HG03469 (cell line): ENCODE measurements around the gene ERBB2.
"Not testable (repeated sequence)": the region's sequence is repeated elsewhere in the genome, so short reads cannot be mapped to it uniquely, and the experiment has no call there.

Experiments used
- ATAC-seq: cut with Tn5 transposase; IDR thresholded peaks from one replicate; pipeline ENCODE4 v1.9.1; 2021; ENCODE audit warnings: mild to moderate bottlenecking, moderate library complexity, moderate number of reproducible peaks; ENCODE audit not compliant: unreplicated experiment

ERBB2 gene

DNA sequence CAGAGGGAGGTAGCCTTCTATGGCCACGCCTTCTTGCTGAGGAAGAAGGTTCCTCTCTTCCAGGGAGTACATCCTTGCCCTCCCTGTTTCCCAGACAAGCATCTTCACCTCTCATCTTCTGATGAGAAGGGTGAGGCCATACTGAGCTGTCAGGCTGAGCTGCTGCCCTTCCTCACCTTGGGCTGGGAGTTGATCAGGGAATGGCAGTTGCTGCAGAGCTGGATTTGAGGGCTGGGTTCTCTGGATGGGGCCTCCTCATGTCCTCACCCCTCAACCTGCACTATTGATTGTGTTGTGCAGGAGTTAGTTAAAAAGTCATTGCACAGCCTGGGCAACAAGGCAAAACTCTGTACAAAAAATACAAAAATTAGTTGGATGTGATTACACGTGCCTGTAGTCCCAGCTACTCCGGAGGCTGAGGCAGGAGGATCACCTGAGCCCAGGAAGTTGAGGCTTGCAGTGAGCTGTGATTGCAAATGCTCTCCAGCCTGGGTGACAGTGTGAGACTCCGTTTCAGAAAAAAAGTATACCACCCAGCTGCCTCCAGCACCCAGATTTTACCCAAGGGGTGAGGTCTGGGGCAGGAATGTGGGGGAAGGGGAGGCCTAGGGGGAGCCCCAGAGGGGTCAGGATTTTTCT lies 2.0 kb downstream of the ERBB2 start:
- ATAC-seq, result no peak

- ATAC-seq, result no peak
These were observed 3.3 kb downstream of the ERBB2 start for GRCh38 chr17:39702901-39703893.

DNA sequence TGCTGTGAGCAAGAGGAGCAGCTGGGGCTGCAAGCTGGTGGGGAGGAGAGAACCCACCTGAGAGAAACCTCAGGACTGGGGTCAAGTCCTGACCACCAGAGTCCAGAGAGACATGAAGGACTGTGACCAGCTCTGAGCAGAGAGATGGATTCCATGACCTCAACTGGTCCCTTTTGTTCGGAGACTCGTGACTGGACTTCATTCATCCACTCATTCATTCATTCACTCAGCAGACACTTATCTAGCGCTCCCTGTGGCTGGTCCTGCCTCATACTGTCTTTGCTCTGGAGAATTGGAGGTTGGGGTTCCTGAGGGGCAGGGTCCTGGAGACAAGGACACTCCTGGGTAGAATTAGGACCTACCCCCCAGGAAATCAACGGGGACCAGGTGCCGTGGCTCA lies 4.0 kb downstream of the ERBB2 start:
- ATAC-seq, result no peak

GRCh38 chr17:39704821-39705551 lies 5.1 kb downstream of the ERBB2 start:
- no peak for ATAC-seq

DNA sequence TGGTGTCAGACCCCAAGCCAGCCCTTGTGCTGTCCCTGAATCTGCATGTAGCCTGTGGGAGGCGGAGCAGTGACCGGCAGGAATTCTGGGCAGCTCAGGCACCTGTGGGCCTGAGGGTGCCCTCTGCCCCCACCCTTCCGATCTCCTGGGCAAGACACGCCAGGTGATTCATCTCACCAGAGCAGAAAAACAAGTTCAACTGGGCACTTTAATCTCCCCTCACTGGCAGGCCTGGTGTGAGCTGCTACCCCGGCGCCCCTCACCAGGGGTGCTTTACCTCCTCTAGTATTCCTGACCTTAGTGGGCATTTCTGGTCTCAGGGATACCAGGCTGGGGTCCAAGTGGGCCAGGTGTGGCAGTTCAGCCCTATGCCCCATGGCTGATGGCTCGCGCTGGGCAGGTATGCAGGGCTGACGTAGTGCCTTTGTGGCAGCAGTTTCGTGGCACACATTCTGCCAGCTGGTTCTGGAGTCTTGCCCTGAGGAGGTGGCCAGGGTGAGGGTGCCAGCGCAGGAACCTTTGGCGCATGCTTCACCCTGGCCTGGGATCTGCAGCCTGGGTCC lies 6.0 kb downstream of the ERBB2 start:
- no peak for ATAC-seq

GRCh38 chr17:39706383-39706782 lies 6.5 kb downstream of the ERBB2 start:
- ATAC-seq, result no peak

DNA sequence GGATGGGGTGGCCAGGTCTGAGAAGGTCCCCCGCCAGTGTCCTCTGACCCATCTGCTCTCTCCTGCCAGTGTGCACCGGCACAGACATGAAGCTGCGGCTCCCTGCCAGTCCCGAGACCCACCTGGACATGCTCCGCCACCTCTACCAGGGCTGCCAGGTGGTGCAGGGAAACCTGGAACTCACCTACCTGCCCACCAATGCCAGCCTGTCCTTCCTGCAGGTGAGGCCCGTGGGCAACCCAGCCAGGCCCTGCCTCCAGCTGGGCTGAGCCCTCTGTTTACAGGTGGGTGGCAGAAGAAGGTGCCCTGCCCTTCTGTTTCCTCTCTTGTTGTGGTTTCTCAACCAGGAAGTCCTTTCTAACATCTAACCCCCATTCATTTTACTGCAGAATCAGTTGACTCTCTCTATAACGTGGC lies 7.1 kb downstream of the ERBB2 start:
- no peak for ATAC-seq

GRCh38 chr17:39709319-39709997 lies 9.6 kb downstream of the ERBB2 start:
- ATAC-seq, result no peak

- ATAC-seq, result no peak
These were observed 10.4 kb downstream of the ERBB2 start for GRCh38 chr17:39709998-39710964.

DNA sequence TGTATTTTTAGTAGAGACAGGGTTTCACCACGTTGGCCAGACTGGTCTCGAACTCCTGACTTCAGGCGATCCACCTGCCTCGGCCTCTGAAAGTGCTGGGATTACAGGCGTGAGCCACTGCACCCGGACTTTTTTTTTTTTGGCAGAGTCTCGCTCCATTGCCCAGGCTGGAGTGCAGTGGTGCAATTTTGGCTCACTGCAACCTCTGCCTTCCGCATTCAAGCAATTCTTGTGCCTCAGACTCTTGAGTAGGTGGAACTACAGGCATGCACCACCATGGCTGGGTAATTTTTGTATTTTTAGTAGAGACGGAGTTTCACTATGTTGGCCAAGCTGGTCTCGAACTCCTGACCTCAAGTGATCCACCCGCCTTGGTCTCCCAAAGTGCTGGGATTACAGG lies 11.2 kb downstream of the ERBB2 start:
- not testable (repeated sequence) for ATAC-seq

GRCh38 chr17:39711851-39712250 lies 12.0 kb downstream of the ERBB2 start:
- ATAC-seq, result no peak

DNA sequence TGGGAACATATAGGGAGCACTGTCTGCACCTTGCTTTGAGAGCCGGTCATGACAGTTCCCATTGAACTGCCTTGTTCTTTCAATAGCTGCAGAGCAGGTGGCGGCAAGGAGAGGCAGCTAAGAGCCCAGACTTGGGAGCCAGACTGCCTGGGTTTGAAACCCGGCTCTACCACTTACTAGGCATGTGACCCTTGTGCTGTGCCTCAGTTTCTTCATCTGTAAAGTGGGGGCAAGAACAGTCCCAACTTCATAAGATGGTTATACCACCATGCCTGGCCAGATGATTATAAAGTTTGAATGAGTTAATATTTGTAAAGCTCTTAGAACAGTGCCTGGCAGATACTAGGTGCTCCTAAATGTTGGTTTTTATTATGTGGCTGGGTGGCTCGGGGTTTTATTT lies 14.4 kb downstream of the ERBB2 start:
- ATAC-seq, result no peak

- no peak for ATAC-seq
These were observed 15.7 kb downstream of the ERBB2 start for GRCh38 chr17:39715375-39716072.

GRCh38 chr17:39716073-39716818 lies 16.4 kb downstream of the ERBB2 start:
- ATAC-seq, result no peak

GRCh38 chr17:39716879-39717536 lies 17.1 kb downstream of the ERBB2 start:
- ATAC-seq, result no peak

GRCh38 chr17:39717660-39718059 lies 17.8 kb downstream of the ERBB2 start:
- ATAC-seq, result no peak

DNA sequence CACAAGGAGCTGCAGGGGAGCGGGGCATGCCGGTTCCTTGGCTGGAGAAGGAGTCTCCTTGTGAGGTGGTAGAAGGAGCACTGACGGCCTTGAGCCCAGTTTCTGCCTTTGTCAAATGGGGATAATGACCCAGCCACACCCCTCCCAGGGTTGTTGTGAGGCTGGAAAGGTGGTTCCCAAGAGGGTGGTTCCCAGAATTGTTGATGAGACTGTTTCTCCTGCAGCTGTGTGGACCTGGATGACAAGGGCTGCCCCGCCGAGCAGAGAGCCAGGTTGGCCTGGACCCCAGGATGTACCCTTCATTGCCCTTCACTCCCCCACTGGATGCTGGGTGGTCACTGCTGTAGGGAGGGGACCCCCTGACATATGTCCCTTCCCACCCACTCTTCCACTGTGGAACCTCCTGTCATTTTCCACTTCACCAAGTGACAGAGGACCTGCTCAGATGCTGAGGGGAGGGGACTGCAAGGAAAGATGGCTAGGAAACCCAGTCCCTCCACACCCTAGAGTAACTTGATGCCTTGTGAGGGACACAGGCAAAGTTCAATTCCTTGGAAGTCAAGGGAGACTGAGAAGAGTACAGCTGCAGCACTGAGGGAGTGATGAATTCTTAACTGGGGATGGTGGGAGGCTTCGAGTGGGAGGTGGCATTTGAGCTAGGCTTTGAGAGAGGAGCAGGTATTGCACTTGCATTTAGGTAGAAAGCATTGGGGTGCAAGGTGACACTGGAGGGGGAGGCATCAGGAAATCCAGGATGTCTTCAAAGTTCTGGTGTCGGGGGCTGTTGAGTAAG lies 19.9 kb downstream of the ERBB2 start:
- ATAC-seq, result no peak
